Measurements from ENCODE around the gene LAMTOR4.

- TF ChIP-seq EZH2phosphoT487 (IDR thresholded peaks at IDR 0.05; ENCODE audit: insufficient read depth, low read depth) (no peak), EZH2 (IDR thresholded peaks at IDR 0.05; ENCODE audit: insufficient read depth, poor library complexity, severe bottlenecking) (no peak)
These were observed 45.5 kb upstream of the LAMTOR4 start for GRCh38 chr7:100102950-100103840.
